MM.1S (cell line): ENCODE results near the gene PATJ.

Experiments used
- CTCF ChIP-seq: fragments of 300-600 bp; sonication (generic); IDR thresholded peaks from 2 replicates; pipeline ENCODE4 v1.5.1; 2016; ENCODE audit warnings: antibody characterized with exemption, low read length, mixed read lengths
- EZH2phosphoT487 ChIP-seq: fragments of 300-600 bp; sonication (generic); IDR thresholded peaks from 2 replicates; pipeline ENCODE4 v1.6.1; 2018; ENCODE audit warnings: antibody characterized with exemption, low read length

- no peak for TF ChIP-seq CTCF
- TF ChIP-seq EZH2phosphoT487 = no peak
Observed at GRCh38 chr1:62090016-62090415, 347.7 kb downstream of the PATJ start.
